Upper lobe of right lung (tissue), 1 donor: ENCODE results near the gene MAP4K1. TPM values are rescaled to one million over a fixed set of nuclear protein-coding genes. Genes with fewer than 3 reads are reported as not detected.
"Not testable (repeated sequence)": the region's sequence is repeated elsewhere in the genome, so short reads cannot be mapped to it uniquely, and the experiment has no call there.

Source experiments
- ATAC-seq: fragments of 200-7000 bp; cut with Tn5 transposase; one replicate; pipeline ENCODE4 v1.9.1; 2020; ENCODE audit warnings: mild to moderate bottlenecking, moderate library complexity
- DNase-seq: peaks from one replicate; pipeline ENCODE4 v3.0.0-alpha.2; 2020
- H3K27ac ChIP-seq: fragments of 200-600 bp; one replicate; pipeline ENCODE4 v1.8.0; 2022
- H3K27me3 ChIP-seq: fragments of 200-600 bp; one replicate; pipeline ENCODE4 v1.8.0; 2022; ENCODE audit warnings: mild to moderate bottlenecking
- H3K36me3 ChIP-seq: fragments of 200-600 bp; one replicate; pipeline ENCODE4 v1.8.0; 2022
- H3K4me1 ChIP-seq: fragments of 200-600 bp; one replicate; pipeline ENCODE4 v1.8.0; 2022
- H3K4me3 ChIP-seq: fragments of 200-600 bp; one replicate; pipeline ENCODE4 v1.8.0; 2022; ENCODE audit warnings: mild to moderate bottlenecking
- H3K9me3 ChIP-seq: fragments of 200-600 bp; one replicate; pipeline ENCODE4 v1.8.0; 2022
- intact Hi-C: fragments of 100-400 bp; cut with DNase I; formaldehyde crosslinking; loops from one replicate; pipeline ENCODE4 v1.11.0; 2022
- total RNA-seq: library from RNA; stranded (reverse); fragmentation: NEBNext Ultra II Directional; extraction: Animal tissue kit (Norgen Biotek cat#: 25700); gene quantifications from one replicate; pipeline ENCODE4 v1.2.1, GENCODE V29; 2021
- TF ChIP-seq, protein P1 (sequence below): fragments of 200-600 bp; IDR thresholded peaks from one replicate; pipeline ENCODE4 v1.8.0; 2022; ENCODE audit warnings: antibody characterized with exemption
- donor health status: DM: no; HTN: yes; CAD: no; lungs with severe emphysema.

MAP4K1 gene
- total RNA-seq, 1 donor from 2014 or later = 12.1 TPM

GRCh38 chr19:38615007-38615581 lies 2.7 kb downstream of the MAP4K1 start:
- no peak overlapping the region for H3K4me3 ChIP-seq
- no peak for ATAC-seq
- intact Hi-C loops = no loop called here

GRCh38 chr19:38614289-38614688 lies 3.5 kb downstream of the MAP4K1 start:
- TF ChIP-seq, protein P1, sequence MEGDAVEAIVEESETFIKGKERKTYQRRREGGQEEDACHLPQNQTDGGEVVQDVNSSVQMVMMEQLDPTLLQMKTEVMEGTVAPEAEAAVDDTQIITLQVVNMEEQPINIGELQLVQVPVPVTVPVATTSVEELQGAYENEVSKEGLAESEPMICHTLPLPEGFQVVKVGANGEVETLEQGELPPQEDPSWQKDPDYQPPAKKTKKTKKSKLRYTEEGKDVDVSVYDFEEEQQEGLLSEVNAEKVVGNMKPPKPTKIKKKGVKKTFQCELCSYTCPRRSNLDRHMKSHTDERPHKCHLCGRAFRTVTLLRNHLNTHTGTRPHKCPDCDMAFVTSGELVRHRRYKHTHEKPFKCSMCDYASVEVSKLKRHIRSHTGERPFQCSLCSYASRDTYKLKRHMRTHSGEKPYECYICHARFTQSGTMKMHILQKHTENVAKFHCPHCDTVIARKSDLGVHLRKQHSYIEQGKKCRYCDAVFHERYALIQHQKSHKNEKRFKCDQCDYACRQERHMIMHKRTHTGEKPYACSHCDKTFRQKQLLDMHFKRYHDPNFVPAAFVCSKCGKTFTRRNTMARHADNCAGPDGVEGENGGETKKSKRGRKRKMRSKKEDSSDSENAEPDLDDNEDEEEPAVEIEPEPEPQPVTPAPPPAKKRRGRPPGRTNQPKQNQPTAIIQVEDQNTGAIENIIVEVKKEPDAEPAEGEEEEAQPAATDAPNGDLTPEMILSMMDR = no peak
- Histone ChIP-seq H3K4me1 (peaks cover 9% of the 10 kb centered on the region), H3K9me3 (no peaks in the 10 kb centered on the region), H3K36me3 (no peaks in the 10 kb centered on the region), H3K27me3 (no peaks in the 10 kb centered on the region), H3K4me3 (no peak overlapping the region), H3K27ac (no peak overlapping the region)
- intact Hi-C loops = no loop called here
- no peak for ATAC-seq
- DNase-seq = no peak

More at GRCh38 chr19:38615007-38615581, 2.7 kb downstream of the MAP4K1 start:
- no peaks in the 10 kb centered on the region for H3K27me3 ChIP-seq
- H3K36me3 ChIP-seq = peaks cover under 1% of the 10 kb centered on the region
- no peaks in the 10 kb centered on the region for H3K9me3 ChIP-seq
- TF ChIP-seq, protein P1 = no peak
- DNase-seq = no peak
- peaks cover 15% of the 10 kb centered on the region for H3K4me1 ChIP-seq
- H3K27ac ChIP-seq = no peak overlapping the region

- no peaks in the 10 kb centered on the region for H3K4me1 ChIP-seq
- DNase-seq (no peak), ATAC-seq (no peak)
- intact Hi-C loops = no loop called here
- H3K36me3 ChIP-seq = no peaks in the 10 kb centered on the region
- no peak overlapping the region for H3K4me3 ChIP-seq
- H3K27ac ChIP-seq = no peak overlapping the region
- TF ChIP-seq, protein P1 = no peak
- no peaks in the 10 kb centered on the region for H3K9me3 ChIP-seq
- no peaks in the 10 kb centered on the region for H3K27me3 ChIP-seq
Measured at GRCh38 chr19:38606131-38606530, 11.6 kb downstream of the MAP4K1 start.

- H3K4me3 ChIP-seq, H3K4me1 ChIP-seq, DNase-seq, H3K27ac ChIP-seq, H3K9me3 ChIP-seq, H3K27me3 ChIP-seq, H3K36me3 ChIP-seq, ATAC-seq, intact Hi-C loops: not testable (repeated sequence)
Measured at GRCh38 chr19:38602856-38603255, 14.9 kb downstream of the MAP4K1 start.

GRCh38 chr19:38599722-38600121 lies 18.0 kb downstream of the MAP4K1 start:
- no peak overlapping the region for H3K4me3 ChIP-seq
- DNase-seq (no peak), ATAC-seq (no peak)
- H3K27me3 ChIP-seq = no peaks in the 10 kb centered on the region
- H3K9me3 ChIP-seq = no peaks in the 10 kb centered on the region
- no peaks in the 10 kb centered on the region for H3K36me3 ChIP-seq
- TF ChIP-seq, protein P1 = no peak
- intact Hi-C loops = no loop called here
- no peak overlapping the region for H3K27ac ChIP-seq
- H3K4me1 ChIP-seq = no peaks in the 10 kb centered on the region

DNA sequence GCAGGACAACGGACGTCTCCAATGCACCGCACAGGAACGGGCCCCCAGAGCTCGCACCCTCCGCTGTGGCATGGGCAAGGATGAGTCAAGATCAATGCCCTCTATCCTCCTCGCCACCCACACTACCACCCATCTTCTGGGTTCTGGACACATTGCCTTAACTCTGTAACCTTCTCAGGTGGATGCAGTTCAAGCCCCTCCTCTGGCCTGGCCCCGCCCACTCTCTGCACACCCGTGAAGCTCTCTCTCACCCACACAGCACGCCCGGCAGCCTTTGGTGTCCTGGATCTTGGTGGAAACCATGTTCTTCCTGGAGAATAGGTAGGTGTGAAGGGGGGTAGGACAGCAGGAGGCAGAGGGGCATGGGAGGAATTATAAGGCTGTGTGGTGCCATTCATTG lies 20.7 kb downstream of the MAP4K1 start:
- H3K36me3 ChIP-seq = no peaks in the 10 kb centered on the region
- intact Hi-C loops = no loop called here
- no peaks in the 10 kb centered on the region for H3K27me3 ChIP-seq
- no peaks in the 10 kb centered on the region for H3K9me3 ChIP-seq
- ATAC-seq = no peak
- H3K4me1 ChIP-seq = no peaks in the 10 kb centered on the region
- no peak overlapping the region for H3K4me3 ChIP-seq
- H3K27ac ChIP-seq = no peak overlapping the region
- TF ChIP-seq, protein P1 = no peak
- no peak for DNase-seq
